Measurements from ENCODE around the gene MILR1. TPM values are rescaled to one million over a fixed set of nuclear protein-coding genes. Genes with fewer than 3 reads are reported as not detected.

The MILR1 gene
- total and polyA plus RNA-seq, 10 donors, result 15.6 to 55.0 (median 27.6) TPM

GRCh38 chr17:64496786-64497564 lies 48.1 kb downstream of the MILR1 start, which contains the start of gene POLG2:
Gene POLG2, minus strand, starts transcription at chr17:64497054. Its CDS starts 86 bp downstream, at chr17:64496968.
- Histone ChIP-seq H3K36me3 (peaks cover 0 to 64% (median 43%) of the 10 kb centered on the region in 6 donors), H3K4me1 (peaks cover 25 to 98% (median 78%) of the 10 kb centered on the region in 6 donors), H3K27ac (peak within 1 kb of the TSS; percentile 77 to 94 (median 90)), H3K27me3 (replicated peaks in 1 of 7) (no peaks in the 10 kb centered on the region), H3K4me3 (peak within 1 kb of the TSS; percentile 57 to 92 (median 78)), H3K9me3 (no peaks in the 10 kb centered on the region)
- TF ChIP-seq, protein P1, sequence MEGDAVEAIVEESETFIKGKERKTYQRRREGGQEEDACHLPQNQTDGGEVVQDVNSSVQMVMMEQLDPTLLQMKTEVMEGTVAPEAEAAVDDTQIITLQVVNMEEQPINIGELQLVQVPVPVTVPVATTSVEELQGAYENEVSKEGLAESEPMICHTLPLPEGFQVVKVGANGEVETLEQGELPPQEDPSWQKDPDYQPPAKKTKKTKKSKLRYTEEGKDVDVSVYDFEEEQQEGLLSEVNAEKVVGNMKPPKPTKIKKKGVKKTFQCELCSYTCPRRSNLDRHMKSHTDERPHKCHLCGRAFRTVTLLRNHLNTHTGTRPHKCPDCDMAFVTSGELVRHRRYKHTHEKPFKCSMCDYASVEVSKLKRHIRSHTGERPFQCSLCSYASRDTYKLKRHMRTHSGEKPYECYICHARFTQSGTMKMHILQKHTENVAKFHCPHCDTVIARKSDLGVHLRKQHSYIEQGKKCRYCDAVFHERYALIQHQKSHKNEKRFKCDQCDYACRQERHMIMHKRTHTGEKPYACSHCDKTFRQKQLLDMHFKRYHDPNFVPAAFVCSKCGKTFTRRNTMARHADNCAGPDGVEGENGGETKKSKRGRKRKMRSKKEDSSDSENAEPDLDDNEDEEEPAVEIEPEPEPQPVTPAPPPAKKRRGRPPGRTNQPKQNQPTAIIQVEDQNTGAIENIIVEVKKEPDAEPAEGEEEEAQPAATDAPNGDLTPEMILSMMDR (IDR thresholded peaks at IDR 0.05 in 8 of 11, conservative IDR thresholded peaks at IDR 0.05 in 3 of 11), result peak in 10 of 11 experiments; percentile 19 to 61 (median 40)
- TF ChIP-seq POLR2AphosphoS5 (IDR thresholded peaks at IDR 0.05) (peak; percentile 97 to 99 (median 97)), POLR2A (IDR thresholded peaks at IDR 0.05) (peak in 1 of 3 donors; percentile 11)
- intact Hi-C loops (cut with DNase I; ENCODE audit: low total_unique reads), result loop anchor here (5.0 kb wide), 1 partner anchor 75 kb away; no protein-coding TSS in a partner anchor
- 1% methylated on average over 39 to 50 of the region's 50 CpGs for WGBS, 5 donors
- peak; percentile 98 for DNase-seq

- no peaks in the 10 kb centered on the region for H3K9me3 ChIP-seq
- intact Hi-C loops (cut with DNase I; ENCODE audit: low total_unique reads), result loop anchor here (5.0 kb wide), 1 partner anchor 75 kb away; no protein-coding TSS in a partner anchor
- peaks cover 3 to 64% (median 50%) of the 10 kb centered on the region in 6 donors for H3K36me3 ChIP-seq
- 37 to 52% (median 41%) methylated on average over 4 of the region's 4 CpGs for WGBS, 5 donors
- peaks cover 30 to 98% (median 84%) of the 10 kb centered on the region in 6 donors for H3K4me1 ChIP-seq
- TF ChIP-seq, protein P1 (IDR thresholded peaks at IDR 0.05 in 8 of 11, conservative IDR thresholded peaks at IDR 0.05 in 3 of 11), result no peak
- TF ChIP-seq POLR2AphosphoS5 (IDR thresholded peaks at IDR 0.05), result no peak
- TF ChIP-seq POLR2A (IDR thresholded peaks at IDR 0.05), result no peak
- peak overlapping the region; percentile 57 to 92 (median 78) for H3K4me3 ChIP-seq
- no peaks in the 10 kb centered on the region for H3K27me3 ChIP-seq (replicated peaks in 1 of 7)
- H3K27ac ChIP-seq, result peak overlapping the region; percentile 77 to 94 (median 90)
- DNase-seq, result no peak
Measured at GRCh38 chr17:64497565-64498035, 48.7 kb downstream of the MILR1 start.

GRCh38 chr17:64498308-64499203 lies 49.6 kb downstream of the MILR1 start:
- Histone ChIP-seq H3K4me3 (no peak overlapping the region), H3K4me1 (peaks cover 39 to 98% (median 92%) of the 10 kb centered on the region in 6 donors), H3K27me3 (replicated peaks in 1 of 7) (no peaks in the 10 kb centered on the region), H3K36me3 (peaks cover 6 to 64% (median 59%) of the 10 kb centered on the region in 6 donors), H3K27ac (peak overlapping the region in 2 of 8 donors; percentile 12 to 90), H3K9me3 (no peaks in the 10 kb centered on the region)
- WGBS, 5 donors, result 70 to 85% (median 74%) methylated on average over 7 of the region's 7 CpGs
- DNase-seq, result no peak
- intact Hi-C loops (cut with DNase I; ENCODE audit: low total_unique reads), result loop anchor here (5.0 kb wide), 1 partner anchor 76 kb away; no protein-coding TSS in a partner anchor
- TF ChIP-seq POLR2AphosphoS5 (IDR thresholded peaks at IDR 0.05), result peak in 1 of 3 donors; percentile 46
- TF ChIP-seq, protein P1 (IDR thresholded peaks at IDR 0.05 in 8 of 11, conservative IDR thresholded peaks at IDR 0.05 in 3 of 11), result no peak
- TF ChIP-seq POLR2A (IDR thresholded peaks at IDR 0.05), result no peak
